DLD1 (cell line): ENCODE results near the gene NECAB2.

ENCODE experiments used
- in situ Hi-C: cut with HindIII; loops from 2 replicates; pipeline ENCODE4 v1.10.0; 2017; ENCODE audit warnings: low sequenced_read_pairs

Gene NECAB2

GRCh38 chr16:84042308-84042878, 74.3 kb downstream of the NECAB2 start, which contains the start of gene SLC38A8:
SLC38A8 (minus strand) TSS chr16:84042795; CDS start chr16:84042157, 638 bp downstream.
- in situ Hi-C loops, result no loop called here

- in situ Hi-C loops, result no loop called here
Measured at GRCh38 chr16:84042879-84043485, 74.9 kb downstream of the NECAB2 start.

GRCh38 chr16:84043486-84044117, 75.6 kb downstream of the NECAB2 start:
- in situ Hi-C loops, result no loop called here

GRCh38 chr16:84044118-84044488, 76.1 kb downstream of the NECAB2 start:
- in situ Hi-C loops, result no loop called here

- in situ Hi-C loops, result no loop called here
Measured at GRCh38 chr16:84045001-84045817, 77.2 kb downstream of the NECAB2 start.

- in situ Hi-C loops, result no loop called here
Measured at GRCh38 chr16:84045818-84046470, 77.9 kb downstream of the NECAB2 start.

- in situ Hi-C loops, result no loop called here
Measured at GRCh38 chr16:84047206-84047605, 79.2 kb downstream of the NECAB2 start.

- in situ Hi-C loops, result no loop called here
Measured at GRCh38 chr16:84047626-84048025, 79.6 kb downstream of the NECAB2 start.

GRCh38 chr16:84048270-84048669, 80.2 kb downstream of the NECAB2 start:
- in situ Hi-C loops, result no loop called here

- in situ Hi-C loops, result no loop called here
Measured at GRCh38 chr16:84048871-84049270, 80.8 kb downstream of the NECAB2 start.

- in situ Hi-C loops, result no loop called here
Measured at GRCh38 chr16:84049403-84050060, 81.5 kb downstream of the NECAB2 start.

- in situ Hi-C loops, result no loop called here
Measured at GRCh38 chr16:84050316-84050715, 82.3 kb downstream of the NECAB2 start.

GRCh38 chr16:84052071-84052622, 84.1 kb downstream of the NECAB2 start:
- in situ Hi-C loops, result no loop called here
